Measurements from ENCODE around the gene KIF3C. TPM values are rescaled to one million over a fixed set of nuclear protein-coding genes. Genes with fewer than 3 reads are reported as not detected.

The KIF3C gene
- total RNA-seq, 4 donors from 2014 or later, result 6.6 to 14.3 (median 9.3) TPM

GRCh38 chr2:25936889-25937545 lies 45.3 kb downstream of the KIF3C start:
- DNase-seq (ENCODE audit: extremely low spot score), result no peak
- Histone ChIP-seq H3K27me3 (no peaks in the 10 kb centered on the region), H3K4me3 (no peak overlapping the region), H3K4me1 (peaks cover 0 to 6% (median 2%) of the 10 kb centered on the region in 4 donors), H3K36me3 (peaks cover 0 to 31% (median 9%) of the 10 kb centered on the region in 4 donors), H3K9me3 (no peaks in the 10 kb centered on the region), H3K27ac (replicated peaks in 1 of 4) (peak overlapping the region in 2 of 4 donors; percentile 3 to 11)
- peak in 1 of 2 donors; percentile 12 for TF ChIP-seq POLR2AphosphoS5 (IDR thresholded peaks at IDR 0.05)
- TF ChIP-seq CTCF (IDR thresholded peaks at IDR 0.05), result no peak
- intact Hi-C loops (cut with DNase I), result no loop called here
- 87% methylated on average over 7 of the region's 7 CpGs for WGBS

- DNase-seq (ENCODE audit: extremely low spot score), result no peak
- WGBS, result 88% methylated on average over 2 of the region's 2 CpGs
- intact Hi-C loops (cut with DNase I), result no loop called here
- H3K9me3 ChIP-seq, result no peaks in the 10 kb centered on the region
- no peaks in the 10 kb centered on the region for H3K27me3 ChIP-seq
- H3K36me3 ChIP-seq, result peaks cover 6 to 31% (median 12%) of the 10 kb centered on the region in 4 donors
- peaks cover 0 to 6% (median under 1%) of the 10 kb centered on the region in 4 donors for H3K4me1 ChIP-seq
- TF ChIP-seq EP300 (IDR thresholded peaks at IDR 0.05) (no peak), CTCF (IDR thresholded peaks at IDR 0.05) (no peak), POLR2AphosphoS5 (IDR thresholded peaks at IDR 0.05) (no peak), POLR2A (IDR thresholded peaks at IDR 0.05; ENCODE audit: low read depth) (no peak)
- no peak overlapping the region for H3K27ac ChIP-seq (replicated peaks in 1 of 4)
- no peak overlapping the region for H3K4me3 ChIP-seq
Observed at GRCh38 chr2:25933622-25934021, 48.7 kb downstream of the KIF3C start.

GRCh38 chr2:25929789-25930473 lies 52.4 kb downstream of the KIF3C start:
- H3K4me3 ChIP-seq, result no peak overlapping the region
- peaks cover 14 to 49% (median 28%) of the 10 kb centered on the region in 4 donors for H3K36me3 ChIP-seq
- no peaks in the 10 kb centered on the region for H3K4me1 ChIP-seq
- DNase-seq (ENCODE audit: extremely low spot score), result no peak
- H3K27me3 ChIP-seq, result no peaks in the 10 kb centered on the region
- TF ChIP-seq EP300 (IDR thresholded peaks at IDR 0.05) (no peak), POLR2AphosphoS5 (IDR thresholded peaks at IDR 0.05) (no peak), CTCF (IDR thresholded peaks at IDR 0.05) (no peak), POLR2A (IDR thresholded peaks at IDR 0.05; ENCODE audit: low read depth) (no peak)
- H3K9me3 ChIP-seq, result no peaks in the 10 kb centered on the region
- 89% methylated on average over 14 of the region's 14 CpGs for WGBS
- intact Hi-C loops (cut with DNase I), result no loop called here
- no peak overlapping the region for H3K27ac ChIP-seq (replicated peaks in 1 of 4)

- 95% methylated on average over 18 of the region's 18 CpGs for WGBS
- no peak for TF ChIP-seq POLR2A (IDR thresholded peaks at IDR 0.05; ENCODE audit: low read depth)
- TF ChIP-seq CTCF (IDR thresholded peaks at IDR 0.05), result no peak
- TF ChIP-seq POLR2AphosphoS5 (IDR thresholded peaks at IDR 0.05), result no peak
- TF ChIP-seq EP300 (IDR thresholded peaks at IDR 0.05), result no peak
- no peaks in the 10 kb centered on the region for H3K4me1 ChIP-seq
- intact Hi-C loops (cut with DNase I), result no loop called here
- H3K27ac ChIP-seq (replicated peaks in 1 of 4), result no peak overlapping the region
- no peak overlapping the region for H3K4me3 ChIP-seq
- peaks cover 14 to 48% (median 28%) of the 10 kb centered on the region in 4 donors for H3K36me3 ChIP-seq
- no peak for DNase-seq (ENCODE audit: extremely low spot score)
- H3K27me3 ChIP-seq, result no peaks in the 10 kb centered on the region
- H3K9me3 ChIP-seq, result no peaks in the 10 kb centered on the region
Observed at GRCh38 chr2:25928668-25929067, 53.6 kb downstream of the KIF3C start.
